Measurements from ENCODE around the gene ZNF763.

ZNF763 gene

GRCh38 chr19:11995174-11995573, 30.3 kb downstream of the ZNF763 start:
- Histone ChIP-seq H3K9me3 (ENCODE audit: insufficient read depth, low read length) (no peaks in the 10 kb centered on the region), H3K36me3 (ENCODE audit: insufficient read depth, insufficient read length, low read length) (peaks cover 25% of the 10 kb centered on the region), H3K4me3 (ENCODE audit: insufficient read length, low read depth) (no peak overlapping the region), H3K4me1 (ENCODE audit: insufficient read depth, insufficient read length) (no peaks in the 10 kb centered on the region), H3K27me3 (ENCODE audit: insufficient read depth, insufficient read length) (no peaks in the 10 kb centered on the region), H3K9ac (ENCODE audit: insufficient read length, low read depth) (no peak overlapping the region)
- TF ChIP-seq SUZ12 (IDR thresholded peaks at IDR 0.05; ENCODE audit: extremely low read depth, insufficient read depth, insufficient read length) (no peak), YY1 (IDR thresholded peaks at IDR 0.05; ENCODE audit: insufficient read depth, insufficient read length) (no peak), ZNF274 (IDR thresholded peaks at IDR 0.05; ENCODE audit: low read depth, low read length) (no peak)
- DNase-seq (ENCODE audit: low read depth, low spot score), result peak; percentile 6

- TF ChIP-seq YY1 (IDR thresholded peaks at IDR 0.05; ENCODE audit: insufficient read depth, insufficient read length), result no peak
- TF ChIP-seq ZNF274 (IDR thresholded peaks at IDR 0.05; ENCODE audit: low read depth, low read length), result no peak
- no peak for TF ChIP-seq SUZ12 (IDR thresholded peaks at IDR 0.05; ENCODE audit: extremely low read depth, insufficient read depth, insufficient read length)
- Histone ChIP-seq H3K9me3 (ENCODE audit: insufficient read depth, low read length) (no peaks in the 10 kb centered on the region), H3K4me3 (ENCODE audit: insufficient read length, low read depth) (no peak overlapping the region), H3K4me1 (ENCODE audit: insufficient read depth, insufficient read length) (no peaks in the 10 kb centered on the region), H3K27me3 (ENCODE audit: insufficient read depth, insufficient read length) (no peaks in the 10 kb centered on the region), H3K36me3 (ENCODE audit: insufficient read depth, insufficient read length, low read length) (peaks cover 40% of the 10 kb centered on the region), H3K9ac (ENCODE audit: insufficient read length, low read depth) (no peak overlapping the region)
- DNase-seq (ENCODE audit: low read depth, low spot score), result no peak
These were observed 35.5 kb downstream of the ZNF763 start for GRCh38 chr19:12000152-12000981.

- H3K9ac ChIP-seq (ENCODE audit: insufficient read length, low read depth), result no peak overlapping the region
- DNase-seq (ENCODE audit: low read depth, low spot score), result no peak
- H3K36me3 ChIP-seq (ENCODE audit: insufficient read depth, insufficient read length, low read length), result peaks cover 53% of the 10 kb centered on the region
- no peaks in the 10 kb centered on the region for H3K4me1 ChIP-seq (ENCODE audit: insufficient read depth, insufficient read length)
- TF ChIP-seq ZNF274 (IDR thresholded peaks at IDR 0.05; ENCODE audit: low read depth, low read length) (peak; percentile 83), SUZ12 (IDR thresholded peaks at IDR 0.05; ENCODE audit: extremely low read depth, insufficient read depth, insufficient read length) (no peak)
- H3K9me3 ChIP-seq (ENCODE audit: insufficient read depth, low read length), result peaks cover 87% of the 10 kb centered on the region
- no peak overlapping the region for H3K4me3 ChIP-seq (ENCODE audit: insufficient read length, low read depth)
- no peaks in the 10 kb centered on the region for H3K27me3 ChIP-seq (ENCODE audit: insufficient read depth, insufficient read length)
These were observed 50.3 kb downstream of the ZNF763 start for GRCh38 chr19:12015015-12015752.

GRCh38 chr19:12015753-12016116, 50.9 kb downstream of the ZNF763 start:
- Histone ChIP-seq H3K9ac (ENCODE audit: insufficient read length, low read depth) (no peak overlapping the region), H3K9me3 (ENCODE audit: insufficient read depth, low read length) (peaks cover 87% of the 10 kb centered on the region), H3K4me3 (ENCODE audit: insufficient read length, low read depth) (no peak overlapping the region), H3K27me3 (ENCODE audit: insufficient read depth, insufficient read length) (no peaks in the 10 kb centered on the region), H3K36me3 (ENCODE audit: insufficient read depth, insufficient read length, low read length) (peaks cover 53% of the 10 kb centered on the region), H3K4me1 (ENCODE audit: insufficient read depth, insufficient read length) (no peaks in the 10 kb centered on the region)
- TF ChIP-seq ZNF274 (IDR thresholded peaks at IDR 0.05; ENCODE audit: low read depth, low read length) (0 out of 2 replicates have a peak, but pooled peaks have one; percentile 24), YY1 (IDR thresholded peaks at IDR 0.05; ENCODE audit: insufficient read depth, insufficient read length) (no peak), SUZ12 (IDR thresholded peaks at IDR 0.05; ENCODE audit: extremely low read depth, insufficient read depth, insufficient read length) (no peak)
- DNase-seq (ENCODE audit: low read depth, low spot score), result peak; percentile 8
